ACHN (cell line): ENCODE measurements around the gene MED8.

Experiments used
- DNase-seq: peaks from one replicate; pipeline ENCODE4 v3.0.0-alpha.2; 2015
- in situ Hi-C: cut with HindIII; loops from 2 replicates; pipeline ENCODE4 v1.10.0; 2017; ENCODE audit warnings: low sequenced_read_pairs, low pct_ligation_motif_present, low pct_unique_long_range_greater_than_20kb

Gene MED8, protein sequence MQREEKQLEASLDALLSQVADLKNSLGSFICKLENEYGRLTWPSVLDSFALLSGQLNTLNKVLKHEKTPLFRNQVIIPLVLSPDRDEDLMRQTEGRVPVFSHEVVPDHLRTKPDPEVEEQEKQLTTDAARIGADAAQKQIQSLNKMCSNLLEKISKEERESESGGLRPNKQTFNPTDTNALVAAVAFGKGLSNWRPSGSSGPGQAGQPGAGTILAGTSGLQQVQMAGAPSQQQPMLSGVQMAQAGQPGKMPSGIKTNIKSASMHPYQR

DNA sequence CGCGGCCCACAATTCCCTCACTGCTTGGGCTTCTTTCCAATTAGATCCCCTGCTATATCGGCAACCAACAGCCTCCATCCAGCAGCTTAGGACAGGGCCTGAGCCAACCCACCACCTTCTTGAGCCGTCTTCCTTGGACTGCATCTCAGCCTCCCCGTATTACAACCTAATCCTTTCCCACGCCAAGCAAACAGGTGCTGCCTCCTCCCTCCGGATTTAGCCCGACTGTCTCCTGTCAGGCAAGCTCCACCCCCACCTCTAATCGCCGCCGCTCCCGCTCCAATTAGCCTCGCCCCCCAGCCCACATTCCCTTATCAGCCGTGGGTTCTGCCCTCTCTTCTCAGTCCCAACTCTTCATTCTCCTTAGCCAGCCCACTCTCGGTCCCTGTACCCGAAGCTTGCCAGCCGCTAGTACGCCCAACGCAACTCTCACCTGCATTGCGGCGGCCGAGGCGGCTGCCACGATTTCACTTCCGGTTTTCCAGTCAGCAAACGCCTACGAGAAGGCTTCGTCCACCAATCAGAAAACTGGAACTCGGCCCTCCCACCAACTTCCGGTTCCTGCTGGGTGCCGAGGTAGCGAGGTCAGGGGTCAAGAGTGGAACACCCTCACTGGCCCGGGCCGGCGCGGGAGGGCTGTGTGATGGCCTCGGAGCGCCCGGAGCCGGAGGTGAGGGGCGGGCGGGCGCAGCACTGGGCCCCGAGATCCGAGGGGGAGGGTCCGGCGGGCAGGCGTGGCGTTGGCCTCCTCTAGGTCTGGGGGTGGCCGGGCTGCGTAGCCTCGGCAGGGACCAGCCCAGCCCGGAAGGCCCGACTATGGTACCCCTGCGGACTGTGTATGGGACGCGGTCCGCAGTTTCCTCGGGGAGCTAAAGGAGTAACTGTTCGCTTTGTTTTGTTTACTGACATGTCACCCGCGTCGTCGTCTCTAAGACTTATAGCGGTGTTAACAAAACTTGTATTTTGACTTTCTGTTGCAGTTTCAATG is at the start of gene MED8, which contains the start of gene SZT2:
Gene MED8 (minus strand): TSS at position 475 of the 988 bp plus-strand sequence. CDS start 36 bp downstream, at position 439.
Gene SZT2 (plus strand): TSS at position 574 of the 988 bp plus-strand sequence. CDS start 70 bp downstream, at position 644.
- peak; percentile 92 for DNase-seq
- in situ Hi-C loops: loop anchor here (25.0 kb wide), 1 partner anchor 152 kb away; no protein-coding TSS in a partner anchor

DNA sequence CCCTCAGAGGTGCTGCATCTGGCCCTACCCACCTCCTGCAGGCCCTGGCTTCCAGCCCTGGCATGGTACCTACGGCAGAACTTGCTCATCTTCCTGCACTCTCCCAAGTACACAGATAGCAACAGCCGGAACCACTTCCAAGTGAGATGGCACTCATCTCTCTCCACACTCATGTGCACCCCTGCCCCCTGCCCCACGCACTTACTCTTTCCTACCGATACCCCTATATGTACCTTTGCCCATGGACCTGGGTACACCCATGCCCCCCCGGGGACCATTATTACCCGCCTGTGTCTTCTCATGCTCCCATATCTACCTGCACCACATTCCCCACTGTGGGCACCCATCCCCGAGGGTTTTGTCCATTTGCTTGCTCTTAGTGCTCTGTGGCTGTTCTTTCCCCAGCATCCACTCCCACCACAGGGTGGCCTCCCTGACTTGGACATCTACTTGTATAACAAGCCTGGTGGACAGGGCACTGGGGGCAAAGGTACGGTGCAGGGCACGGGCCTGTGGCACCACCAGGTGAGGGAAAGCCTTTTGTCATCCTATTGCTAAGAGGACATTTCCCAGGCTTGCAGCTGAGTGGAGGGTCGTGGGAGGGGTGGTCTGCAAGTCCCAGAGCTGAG is 49.5 kb upstream of the MED8 start:
- DNase-seq: no peak
- in situ Hi-C loops: no loop called here

DNA sequence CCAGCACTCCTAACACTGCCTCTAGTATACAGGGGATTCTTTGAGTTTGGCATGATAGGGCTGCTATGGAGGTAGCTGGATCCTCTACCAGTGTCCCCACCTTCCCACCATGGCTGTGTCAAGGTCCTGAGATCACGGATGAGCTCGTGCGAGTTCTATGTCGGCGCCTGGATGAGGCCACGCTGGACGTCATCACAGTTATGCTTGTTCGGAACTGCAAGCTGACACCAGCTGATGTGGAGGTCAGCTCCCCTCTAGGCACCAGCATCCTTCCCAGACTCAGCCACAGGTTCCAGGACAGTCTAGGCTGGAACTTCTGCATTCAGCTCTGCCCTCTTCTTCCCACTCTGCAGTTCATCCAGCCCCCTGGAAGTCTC is 49.0 kb upstream of the MED8 start:
- no peak for DNase-seq
- in situ Hi-C loops: no loop called here

DNA sequence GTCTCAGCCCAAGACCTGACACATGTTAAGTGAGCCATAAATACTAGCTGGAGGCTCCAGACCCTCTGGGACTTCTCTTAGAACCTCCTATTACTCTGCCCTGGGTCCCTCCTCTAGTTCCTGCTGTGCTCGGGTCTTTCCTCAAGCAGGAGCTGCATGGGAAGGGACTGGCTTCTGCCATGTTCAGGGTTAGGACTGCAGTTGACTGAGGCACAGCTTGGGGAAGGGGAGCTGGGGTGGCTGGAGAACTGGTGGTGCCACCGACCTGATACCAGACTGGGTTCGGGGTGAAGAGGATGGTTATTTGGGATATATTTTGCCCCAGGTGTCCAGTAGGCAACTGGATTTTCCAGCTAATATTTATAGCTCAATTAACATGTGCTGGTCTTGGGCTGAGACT is 48.4 kb upstream of the MED8 start:
- no peak for DNase-seq
- in situ Hi-C loops: no loop called here

DNA sequence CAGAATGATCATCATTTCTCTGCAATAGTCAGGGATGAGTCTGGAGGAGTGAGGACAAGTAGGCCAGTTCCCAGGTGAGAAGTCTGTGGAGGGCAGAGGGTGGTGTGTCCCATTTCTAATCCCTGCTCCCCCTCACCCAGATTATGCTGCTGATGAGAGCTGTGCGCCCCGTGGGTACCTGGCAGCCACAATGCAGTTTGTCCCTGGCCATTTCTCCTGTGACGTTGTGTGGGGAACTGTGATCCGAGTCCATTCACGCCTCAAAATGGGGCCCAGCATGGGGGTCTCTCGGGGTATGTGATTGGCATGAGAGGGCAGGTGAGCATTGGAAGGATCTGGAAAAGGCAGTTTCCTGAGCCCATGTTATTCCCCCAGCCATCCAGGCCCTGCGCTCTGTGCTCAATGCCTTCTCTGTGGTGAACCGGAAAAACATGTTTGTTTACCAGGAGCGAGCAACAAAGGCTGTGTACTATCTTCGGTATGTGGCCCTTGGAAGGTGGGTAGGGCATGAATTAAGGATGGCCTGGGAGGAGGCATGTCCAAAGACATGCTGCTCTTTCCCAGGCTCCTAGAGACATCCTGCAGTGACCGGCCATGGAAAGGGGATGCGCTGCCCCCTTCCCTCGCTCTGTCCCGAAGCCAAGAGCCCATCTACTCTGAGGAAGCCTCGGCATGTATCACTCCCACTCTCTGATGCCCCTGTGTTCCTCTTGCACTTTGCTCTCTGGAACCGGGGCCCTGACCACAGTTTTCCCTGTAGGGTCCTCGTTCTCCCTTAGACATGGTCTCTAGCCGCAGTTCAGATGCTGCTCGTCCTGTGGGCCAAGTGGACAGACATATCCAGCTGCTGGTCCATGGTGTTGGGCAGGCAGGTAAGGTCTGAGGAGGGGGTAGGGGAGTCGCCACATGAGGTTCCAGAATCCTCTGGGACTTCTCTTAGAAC is 47.7 kb upstream of the MED8 start:
- in situ Hi-C loops: no loop called here
- DNase-seq: no peak

DNA sequence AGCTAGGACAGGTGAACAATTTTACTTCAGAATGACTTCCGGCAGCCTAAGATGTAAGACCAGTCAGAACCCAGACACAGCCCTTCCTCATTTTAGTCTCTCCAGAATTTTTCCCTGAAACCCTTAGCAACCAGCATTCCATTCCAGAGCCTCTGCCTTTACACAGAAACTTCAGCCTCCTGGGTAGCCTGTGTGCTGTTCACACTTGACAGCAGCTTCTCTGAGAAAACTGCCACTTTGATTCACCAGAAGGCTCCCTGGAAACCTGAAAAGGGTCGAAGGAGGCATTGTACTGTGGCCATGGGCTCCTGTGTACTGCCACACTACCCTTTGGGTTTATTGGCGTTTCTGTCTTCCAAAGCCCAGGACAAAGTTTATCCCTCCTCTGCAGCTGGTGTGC is 46.8 kb upstream of the MED8 start:
- DNase-seq: no peak
- in situ Hi-C loops: no loop called here

DNA sequence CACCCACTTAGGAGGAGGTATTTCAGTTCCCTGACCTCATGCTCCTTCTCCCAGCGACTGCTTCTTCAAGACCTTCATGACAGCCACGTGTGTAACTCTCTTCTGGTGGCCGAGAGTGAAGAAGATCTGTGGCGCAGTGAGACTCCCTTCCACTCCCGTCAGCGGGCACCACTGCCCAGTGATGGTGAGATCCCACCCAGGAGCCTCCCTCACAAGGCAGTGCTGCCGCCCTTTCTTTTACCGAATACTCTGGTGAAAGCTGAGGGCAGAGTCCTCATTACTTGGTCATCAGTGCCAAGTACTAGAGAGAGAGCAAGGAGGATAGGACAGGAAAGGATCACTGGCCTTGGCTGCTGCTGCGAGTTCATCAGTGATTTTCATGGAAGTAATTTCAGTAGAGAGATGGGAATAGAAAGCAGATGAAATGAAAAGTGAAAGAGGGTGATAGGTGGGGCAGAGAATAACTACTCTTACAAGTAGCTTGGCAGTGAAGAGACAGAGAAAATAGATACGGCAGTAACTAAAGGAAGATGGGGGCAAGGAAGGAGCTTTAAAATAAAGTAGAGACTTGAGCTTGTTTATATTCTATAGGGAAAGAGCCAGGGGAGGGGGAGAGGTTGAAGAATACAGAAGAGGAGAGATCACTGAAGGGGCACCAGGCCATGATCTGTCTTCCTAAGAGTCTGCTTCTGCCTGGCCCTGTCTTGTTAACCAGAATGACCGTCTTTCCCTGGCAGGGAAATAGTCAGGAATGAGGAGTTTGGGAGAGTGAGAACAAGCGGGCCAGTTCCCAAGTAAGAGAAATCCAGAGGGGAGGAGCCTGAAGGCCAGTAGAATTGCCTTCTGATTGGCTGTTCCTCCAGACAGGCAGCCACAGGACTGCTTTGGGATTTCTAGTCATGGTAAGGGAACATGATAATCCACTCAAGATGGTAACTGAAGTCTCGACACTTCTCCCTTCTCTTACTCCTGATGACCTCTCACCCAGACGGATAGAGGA is 45.8 kb upstream of the MED8 start:
- no peak for DNase-seq
- in situ Hi-C loops: no loop called here

DNA sequence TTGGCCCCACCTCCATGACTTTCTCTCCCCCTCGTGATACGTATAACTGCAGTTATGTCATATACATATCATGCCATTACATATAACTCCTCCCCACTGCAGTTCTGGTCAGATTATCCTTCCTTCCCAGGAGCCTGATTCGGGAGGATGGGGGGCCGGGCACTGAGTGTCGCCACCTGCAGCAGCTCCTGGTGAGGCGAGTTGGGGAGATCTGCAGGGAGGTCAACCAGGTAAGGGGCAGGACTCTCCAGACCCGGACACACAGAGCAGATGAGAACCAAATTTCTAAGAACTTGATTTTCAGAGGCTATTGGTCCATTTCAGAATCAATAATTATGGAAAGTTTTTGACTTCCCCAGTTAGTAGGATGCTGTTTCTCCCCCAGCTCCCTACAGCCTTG is 44.7 kb upstream of the MED8 start:
- in situ Hi-C loops: no loop called here
- no peak for DNase-seq

DNA sequence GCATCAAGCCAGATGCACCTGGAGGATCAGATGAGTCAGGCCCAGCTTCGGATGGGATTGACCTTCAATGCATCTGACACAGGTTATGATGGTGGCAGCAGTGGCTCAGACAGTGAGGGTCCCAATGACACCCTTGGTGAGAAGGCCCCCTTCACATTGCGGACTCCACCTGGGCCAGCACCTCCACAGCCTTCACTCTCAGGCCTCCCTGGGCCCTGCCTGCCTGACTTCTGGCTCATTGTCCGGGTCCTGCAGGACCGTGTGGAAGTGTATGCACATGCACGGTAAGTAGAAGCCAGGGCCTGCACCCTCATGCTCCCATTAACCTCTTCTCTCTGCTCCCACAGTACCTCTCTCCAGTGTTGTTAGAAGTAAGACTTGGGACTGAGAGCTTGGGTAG is 43.3 kb upstream of the MED8 start:
- in situ Hi-C loops: no loop called here
- no peak for DNase-seq

DNA sequence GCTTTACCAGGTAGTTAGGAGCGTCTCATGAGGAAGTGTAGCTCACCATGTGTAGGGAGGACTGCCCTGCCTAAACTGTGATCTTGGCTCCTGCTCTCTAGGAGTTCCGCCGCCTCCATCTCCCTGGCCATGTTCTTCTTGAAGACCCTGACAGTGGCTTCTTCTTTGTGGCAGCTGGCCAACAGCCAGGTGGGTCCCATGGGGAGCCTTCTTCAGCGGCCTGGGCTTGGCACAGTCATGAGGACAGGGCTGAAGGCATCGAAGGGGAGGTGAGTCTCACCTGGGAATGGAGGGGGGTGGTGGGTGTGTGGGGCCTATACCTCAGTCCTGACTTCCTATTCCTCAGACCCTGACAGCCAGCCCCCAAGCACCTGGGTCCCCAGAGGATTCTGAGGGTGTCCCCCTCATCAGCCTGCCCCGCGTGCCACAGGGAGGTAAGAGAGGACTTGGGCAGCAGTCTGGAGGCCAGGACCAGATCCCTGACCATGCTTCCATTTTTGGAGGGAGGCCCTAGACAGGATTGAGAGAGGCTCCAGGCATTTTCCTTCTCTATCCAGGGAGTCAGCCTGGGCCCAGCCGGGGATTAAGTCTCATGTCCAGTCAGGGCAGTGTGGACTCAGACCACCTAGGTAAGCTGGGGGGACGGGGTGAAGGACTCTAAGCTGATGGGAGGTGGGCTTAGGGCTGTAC is 42.7 kb upstream of the MED8 start:
- in situ Hi-C loops: no loop called here
- DNase-seq: no peak

DNA sequence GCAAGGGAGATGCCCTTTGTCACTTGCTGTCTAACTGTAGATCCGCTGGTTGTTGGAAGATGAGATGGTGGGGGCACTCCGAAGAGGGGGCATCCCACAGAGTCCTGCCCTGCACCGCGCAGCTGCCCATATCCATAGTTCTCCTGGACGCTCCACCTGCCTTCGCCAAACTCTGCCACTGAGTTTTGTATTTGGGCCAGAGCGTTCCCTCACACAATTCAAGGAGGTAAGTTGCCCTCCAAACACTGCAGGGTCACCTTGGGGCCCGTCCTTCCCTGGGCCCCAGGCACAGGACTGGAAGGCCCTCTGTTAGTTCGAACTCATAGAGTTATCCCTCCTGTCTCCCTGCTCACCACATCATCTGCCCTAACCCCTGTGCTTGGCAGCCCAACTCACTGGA is 42.1 kb upstream of the MED8 start:
- no peak for DNase-seq
- in situ Hi-C loops: no loop called here

DNA sequence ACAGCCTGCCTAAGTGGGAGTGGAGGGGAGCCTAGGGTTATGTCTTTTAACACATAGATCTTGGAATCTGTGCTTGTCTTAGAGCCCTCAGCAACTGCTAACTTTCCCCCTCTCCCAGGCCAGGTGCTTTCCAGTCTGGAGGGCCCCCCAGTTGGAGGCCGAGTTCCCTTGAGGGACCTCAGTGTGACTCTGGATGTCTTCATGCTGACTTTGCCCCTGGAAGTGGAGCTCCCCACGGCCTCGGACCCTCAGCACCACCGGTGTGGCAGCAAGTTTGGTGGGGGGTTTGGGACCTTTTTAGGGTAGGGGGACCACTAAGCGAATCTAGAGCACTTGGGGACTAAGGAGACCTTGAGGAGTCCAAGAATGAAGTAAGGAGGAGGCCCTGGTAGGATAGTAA is 41.2 kb upstream of the MED8 start:
- in situ Hi-C loops: no loop called here
- no peak for DNase-seq

DNA sequence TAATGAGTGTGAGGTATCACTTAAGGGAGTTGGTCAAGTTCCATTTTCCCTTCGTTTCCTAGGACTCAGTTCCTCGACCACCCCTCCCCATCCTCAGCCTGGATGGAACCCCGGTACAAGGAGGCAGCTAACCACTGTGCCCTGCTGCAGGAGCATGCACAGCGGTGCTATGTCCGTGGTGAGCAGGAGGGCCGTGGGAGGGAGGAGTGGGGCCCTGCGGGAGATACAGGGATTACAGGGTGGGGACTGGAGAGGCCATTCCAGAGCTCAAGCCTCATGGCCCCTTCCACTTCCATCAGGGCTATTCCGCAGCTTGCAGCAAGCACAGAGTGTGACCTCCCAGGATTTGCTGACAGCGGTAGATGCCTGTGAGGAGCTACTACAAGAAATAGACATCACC is 38.3 kb upstream of the MED8 start:
- no peak for DNase-seq
- in situ Hi-C loops: no loop called here

DNA sequence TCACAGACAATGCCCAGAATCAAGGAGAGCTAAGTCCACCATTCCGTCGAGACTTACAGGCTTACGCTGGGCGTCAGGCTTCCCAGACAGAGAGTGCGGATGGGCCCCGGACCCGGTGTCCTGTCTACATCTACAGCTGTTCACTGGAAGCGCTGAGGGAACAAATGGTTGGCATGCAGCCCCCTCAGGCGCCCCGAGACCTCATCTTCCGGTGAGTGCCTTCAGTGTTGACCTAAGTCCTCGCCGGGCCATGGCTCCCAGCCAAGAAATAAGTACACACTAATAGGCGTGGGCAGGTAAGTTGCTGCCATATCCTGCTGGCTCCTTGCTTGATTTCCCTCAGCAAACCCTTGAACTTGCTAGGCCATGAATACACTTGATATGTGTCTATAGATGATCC is 37.9 kb upstream of the MED8 start:
- in situ Hi-C loops: no loop called here
- DNase-seq: no peak

DNA sequence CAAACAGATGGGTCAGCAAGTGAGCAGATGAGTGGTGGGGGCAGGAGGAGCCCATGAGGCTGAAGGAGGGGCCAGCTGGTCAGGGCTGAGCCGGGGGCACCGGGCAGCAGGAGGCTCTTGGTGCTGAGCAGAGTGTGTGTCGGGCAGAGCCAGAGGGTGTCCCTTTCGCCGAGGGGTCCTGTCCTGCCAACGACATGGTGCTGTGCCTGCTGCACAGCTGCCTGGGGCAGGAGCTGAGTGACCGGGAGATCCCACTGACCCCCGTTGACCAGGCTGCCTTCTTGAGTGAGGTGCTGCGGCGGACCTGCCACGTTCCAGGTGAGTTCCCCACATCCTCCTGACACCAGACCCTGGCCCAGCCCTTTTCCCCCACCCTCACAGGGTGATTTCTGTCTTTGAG is 36.6 kb upstream of the MED8 start:
- in situ Hi-C loops: no loop called here
- no peak for DNase-seq

DNA sequence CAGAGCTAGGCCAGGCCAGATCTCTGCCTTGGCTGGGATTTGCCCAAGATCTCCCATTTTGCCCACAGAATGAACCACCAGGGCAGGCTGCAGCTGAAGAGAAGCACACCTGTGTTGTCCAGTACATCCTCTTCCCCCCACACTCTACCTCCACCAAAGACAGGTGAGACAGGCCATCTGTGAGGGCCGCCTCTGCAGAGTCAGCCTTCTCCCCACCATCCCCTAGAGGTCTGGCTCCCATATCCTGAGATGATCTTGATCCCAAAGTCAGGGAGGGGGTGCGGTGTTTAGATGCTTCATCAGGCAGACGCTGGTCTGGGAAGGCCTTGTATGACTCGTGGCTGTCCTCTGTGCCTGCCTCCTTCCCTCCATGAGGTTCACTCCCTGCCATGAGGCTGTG is 35.4 kb upstream of the MED8 start:
- in situ Hi-C loops: no loop called here
- DNase-seq: no peak
